Measurements from ENCODE around the gene RTTN.

- TF ChIP-seq, protein P1, sequence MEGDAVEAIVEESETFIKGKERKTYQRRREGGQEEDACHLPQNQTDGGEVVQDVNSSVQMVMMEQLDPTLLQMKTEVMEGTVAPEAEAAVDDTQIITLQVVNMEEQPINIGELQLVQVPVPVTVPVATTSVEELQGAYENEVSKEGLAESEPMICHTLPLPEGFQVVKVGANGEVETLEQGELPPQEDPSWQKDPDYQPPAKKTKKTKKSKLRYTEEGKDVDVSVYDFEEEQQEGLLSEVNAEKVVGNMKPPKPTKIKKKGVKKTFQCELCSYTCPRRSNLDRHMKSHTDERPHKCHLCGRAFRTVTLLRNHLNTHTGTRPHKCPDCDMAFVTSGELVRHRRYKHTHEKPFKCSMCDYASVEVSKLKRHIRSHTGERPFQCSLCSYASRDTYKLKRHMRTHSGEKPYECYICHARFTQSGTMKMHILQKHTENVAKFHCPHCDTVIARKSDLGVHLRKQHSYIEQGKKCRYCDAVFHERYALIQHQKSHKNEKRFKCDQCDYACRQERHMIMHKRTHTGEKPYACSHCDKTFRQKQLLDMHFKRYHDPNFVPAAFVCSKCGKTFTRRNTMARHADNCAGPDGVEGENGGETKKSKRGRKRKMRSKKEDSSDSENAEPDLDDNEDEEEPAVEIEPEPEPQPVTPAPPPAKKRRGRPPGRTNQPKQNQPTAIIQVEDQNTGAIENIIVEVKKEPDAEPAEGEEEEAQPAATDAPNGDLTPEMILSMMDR (conservative IDR thresholded peaks at IDR 0.05; ENCODE audit: low read length), result no peak
- TF ChIP-seq EZH2phosphoT487 (IDR thresholded peaks at IDR 0.05; ENCODE audit: borderline replicate concordance, low read depth, low read length), result no peak
Observed at GRCh38 chr18:69985239-69985638, 220.2 kb downstream of the RTTN start.

Measured in OCI-LY7 (cell line).